Lung (tissue), 12 donors: Measurements from ENCODE around the gene NAALADL2. TPM values are rescaled to one million over a fixed set of nuclear protein-coding genes. Genes with fewer than 3 reads are reported as not detected.

Source experiments
- ATAC-seq: fragments of 200-7000 bp; cut with Tn5 transposase; one replicate; pipeline ENCODE4 v1.9.1; 2020; ENCODE audit warnings: moderate number of reproducible peaks; ENCODE audit not compliant: insufficient read depth, low FRiP score
- DNase-seq, 3 donors: peaks; one replicate each; pipeline ENCODE4 v3.0.0-alpha.2; 2013 to 2017
- H3K27ac ChIP-seq, 2 donors: one replicate each; pipeline ENCODE4 v1.5.1; 2013; ENCODE audit warnings: mild to moderate bottlenecking in 2 of 2, moderate library complexity in 2 of 2, control low read depth in 1 of 2, inconsistent platforms in 1 of 2, low read depth in 1 of 2, low read length in 1 of 2
- H3K27me3 ChIP-seq, 3 donors: one replicate each; pipeline ENCODE4 v1.5.1; 2013; ENCODE audit warnings: low read length in 2 of 3; ENCODE audit not compliant: control insufficient read depth in 3 of 3, insufficient read depth in 3 of 3
- H3K36me3 ChIP-seq, 4 donors: one replicate each; pipeline ENCODE4 v1.5.1; 2013; ENCODE audit warnings: low read length in 4 of 4, mild to moderate bottlenecking in 1 of 4, moderate library complexity in 1 of 4; ENCODE audit not compliant: control insufficient read depth in 4 of 4, insufficient read depth in 4 of 4
- H3K4me1 ChIP-seq, 5 donors: one replicate each; pipeline ENCODE4 v1.5.1; 2013; ENCODE audit warnings: low read length in 5 of 5, mild to moderate bottlenecking in 2 of 5, moderate library complexity in 1 of 5; ENCODE audit not compliant: control insufficient read depth in 5 of 5, insufficient read depth in 5 of 5
- H3K4me3 ChIP-seq: one replicate; pipeline ENCODE4 v1.5.1; 2013; ENCODE audit warnings: mild to moderate bottlenecking, control low read depth, moderate library complexity
- H3K9ac ChIP-seq, 2 donors: one replicate each; pipeline ENCODE4 v1.5.1; 2013; ENCODE audit warnings: low read length in 2 of 2, control low read depth in 1 of 2; ENCODE audit not compliant: insufficient read depth in 1 of 2
- H3K9me3 ChIP-seq, 4 donors: one replicate each; pipeline ENCODE4 v1.5.1; 2013; ENCODE audit warnings: low read length in 3 of 4, mild to moderate bottlenecking in 1 of 4, moderate library complexity in 1 of 4; ENCODE audit not compliant: control insufficient read depth in 4 of 4, insufficient read depth in 3 of 4
- CTCF ChIP-seq: IDR thresholded peaks from 2 replicates; pipeline ENCODE4 v1.5.1; 2012; ENCODE audit warnings: mild to moderate bottlenecking; ENCODE audit errors: control extremely low read depth, extremely low read depth
- WGBS, 2 donors: extraction: QIAGEN DNeasy Blood & Tissue Kit; methylation state at CpG; one replicate each; pipeline ENCODE4 v1.1.7; 2013; 5-methylcytosine and 5-hydroxymethylcytosine counted together
- polyA plus RNA-seq, 2 donors: library from polyadenylated mRNA; stranded (reverse); fragments of 200-250 nt; gene quantifications; one replicate each; pipeline ENCODE4 v1.2.1, GENCODE V29; 2013
- total RNA-seq, 2 donors: library from RNA; depleted of rRNA in 1 of 2; stranded (reverse); fragments of >200 nt in 1 of 2; gene quantifications; one replicate each; pipeline ENCODE4 v1.2.1, GENCODE V29; 2014 to 2021
- donor health status: control.
- donor health status: control.
- donor health status: Bipolar disorder and iron deficiency.
- donor health status: healthy.
- donor health status: DM: yes; HTN: yes; CAD: no.

NAALADL2 gene
- total and polyA plus RNA-seq, 4 donors: 0.49 to 46.7 (median 4.7) TPM

GRCh38 chr3:175792245-175792644, 933.1 kb downstream of the NAALADL2 start:
- H3K4me1 ChIP-seq: no peaks in the 10 kb centered on the region
- H3K27ac ChIP-seq: no peak overlapping the region
- no peaks in the 10 kb centered on the region for H3K27me3 ChIP-seq
- no peak for TF ChIP-seq CTCF
- no peak for ATAC-seq
- peaks cover 0 to 1% (median 0%) of the 10 kb centered on the region in 4 donors for H3K9me3 ChIP-seq
- no peak overlapping the region for H3K9ac ChIP-seq
- no peaks in the 10 kb centered on the region for H3K36me3 ChIP-seq
- no peak for DNase-seq
- H3K4me3 ChIP-seq: no peak overlapping the region

GRCh38 chr3:175798326-175798725, 939.2 kb downstream of the NAALADL2 start:
- no peak overlapping the region for H3K9ac ChIP-seq
- H3K4me1 ChIP-seq: no peaks in the 10 kb centered on the region
- DNase-seq (peak in 1 of 3 donors; percentile 23), ATAC-seq (no peak)
- no peak overlapping the region for H3K4me3 ChIP-seq
- H3K27ac ChIP-seq: no peak overlapping the region
- TF ChIP-seq CTCF: no peak
- no peaks in the 10 kb centered on the region for H3K36me3 ChIP-seq
- peaks cover 0 to 2% (median 0%) of the 10 kb centered on the region in 4 donors for H3K9me3 ChIP-seq
- H3K27me3 ChIP-seq: no peaks in the 10 kb centered on the region

GRCh38 chr3:175805825-175806224, 946.7 kb downstream of the NAALADL2 start:
- Histone ChIP-seq H3K9me3 (no peaks in the 10 kb centered on the region), H3K36me3 (no peaks in the 10 kb centered on the region), H3K27me3 (no peaks in the 10 kb centered on the region), H3K4me3 (no peak overlapping the region), H3K4me1 (peaks cover 0 to 3% (median 0%) of the 10 kb centered on the region in 5 donors), H3K27ac (no peak overlapping the region), H3K9ac (no peak overlapping the region)
- no peak for TF ChIP-seq CTCF
- WGBS, 2 donors: 60 to 74% methylated on average over 2 of the region's 2 CpGs
- ATAC-seq (no peak), DNase-seq (no peak)

GRCh38 chr3:175807175-175807574, 948.0 kb downstream of the NAALADL2 start:
- no peak overlapping the region for H3K27ac ChIP-seq
- no peak overlapping the region for H3K4me3 ChIP-seq
- H3K9ac ChIP-seq: no peak overlapping the region
- 73 to 92% methylated on average over 1 of the region's 1 CpG for WGBS, 2 donors
- no peaks in the 10 kb centered on the region for H3K27me3 ChIP-seq
- ATAC-seq (no peak), DNase-seq (no peak)
- no peaks in the 10 kb centered on the region for H3K9me3 ChIP-seq
- no peaks in the 10 kb centered on the region for H3K36me3 ChIP-seq
- H3K4me1 ChIP-seq: peaks cover 0 to 3% (median 0%) of the 10 kb centered on the region in 5 donors
- no peak for TF ChIP-seq CTCF
